TTC549 (cell line): Measurements from ENCODE around the gene SLC7A5.
"Not testable (repeated sequence)": the region's sequence is repeated elsewhere in the genome, so short reads cannot be mapped to it uniquely, and the experiment has no call there.

Experiments
- FAIRE-seq: peaks from 2 replicates; lab custom pipeline; 2012; peaks lifted over from hg19 to GRCh38; lab: Jason Lieb, UNC

SLC7A5 gene

GRCh38 chr16:87821376-87822107 is 47.8 kb downstream of the SLC7A5 start:
- no peak for FAIRE-seq

- FAIRE-seq, result no peak
These were observed 49.3 kb downstream of the SLC7A5 start for GRCh38 chr16:87819983-87820382.

GRCh38 chr16:87819282-87819681 is 50.0 kb downstream of the SLC7A5 start:
- no peak for FAIRE-seq

- FAIRE-seq, result no peak
These were observed 50.7 kb downstream of the SLC7A5 start for GRCh38 chr16:87818533-87819161.

- no peak for FAIRE-seq
These were observed 51.4 kb downstream of the SLC7A5 start for GRCh38 chr16:87817910-87818309.

- not testable (repeated sequence) for FAIRE-seq
These were observed 51.9 kb downstream of the SLC7A5 start for GRCh38 chr16:87817370-87817769.

- FAIRE-seq, result no peak
These were observed 52.7 kb downstream of the SLC7A5 start for GRCh38 chr16:87816507-87817100.

- no peak for FAIRE-seq
These were observed 53.7 kb downstream of the SLC7A5 start for GRCh38 chr16:87815567-87815966.

- FAIRE-seq, result no peak
These were observed 57.1 kb downstream of the SLC7A5 start for GRCh38 chr16:87812200-87812656.

- not testable (repeated sequence) for FAIRE-seq
These were observed 57.9 kb downstream of the SLC7A5 start for GRCh38 chr16:87811454-87811853.

GRCh38 chr16:87809150-87809902 is 60.0 kb downstream of the SLC7A5 start:
- no peak for FAIRE-seq

GRCh38 chr16:87808108-87808507 is 61.2 kb downstream of the SLC7A5 start:
- no peak for FAIRE-seq

GRCh38 chr16:87806641-87807546 is 62.4 kb downstream of the SLC7A5 start:
- no peak for FAIRE-seq

- FAIRE-seq, result no peak
These were observed 63.1 kb downstream of the SLC7A5 start for GRCh38 chr16:87806261-87806640.

- no peak for FAIRE-seq
These were observed 65.9 kb downstream of the SLC7A5 start for GRCh38 chr16:87803385-87803784.

- FAIRE-seq, result no peak
These were observed 66.6 kb downstream of the SLC7A5 start for GRCh38 chr16:87802670-87803069.

GRCh38 chr16:87801679-87802259 is 67.5 kb downstream of the SLC7A5 start:
- no peak for FAIRE-seq

- FAIRE-seq, result no peak
These were observed 68.8 kb downstream of the SLC7A5 start for GRCh38 chr16:87800497-87800896.

- no peak for FAIRE-seq
These were observed 74.0 kb downstream of the SLC7A5 start for GRCh38 chr16:87795336-87795735.

GRCh38 chr16:87794485-87795078 is 74.7 kb downstream of the SLC7A5 start:
- FAIRE-seq, result no peak

- FAIRE-seq, result no peak
These were observed 77.1 kb downstream of the SLC7A5 start for GRCh38 chr16:87792205-87792565.
